Measurements from ENCODE around the gene PPP1R13B.

The PPP1R13B gene

DNA sequence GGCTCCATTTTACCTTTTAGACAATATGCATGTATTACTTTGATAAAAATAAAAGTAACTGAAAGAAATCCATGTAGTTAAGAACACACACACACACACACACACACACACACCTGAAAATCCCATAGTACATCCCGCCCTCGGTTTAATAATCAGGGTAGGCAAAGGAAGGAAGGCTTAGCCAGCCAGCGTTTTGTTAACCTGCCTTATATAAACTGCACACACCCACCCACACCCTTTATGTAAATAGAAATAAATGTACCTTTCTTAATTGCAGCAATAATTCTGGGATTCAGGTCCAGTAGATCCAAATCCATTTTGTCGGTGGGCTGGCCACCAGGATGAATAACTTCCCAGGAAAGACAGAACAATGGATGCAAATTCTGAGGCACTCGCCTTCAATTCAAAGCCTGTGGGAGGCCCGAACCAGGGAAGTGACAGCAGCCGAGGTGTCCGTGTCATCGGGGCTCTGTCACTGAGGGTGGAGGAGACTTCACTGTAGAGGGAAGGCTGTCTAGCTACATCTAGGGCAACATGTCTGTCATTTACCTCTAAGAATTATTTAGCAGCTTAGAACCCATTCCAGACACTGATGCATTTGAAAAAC, 136.5 kb downstream of the PPP1R13B start:
- no peak for FAIRE-seq
- TF ChIP-seq, protein P1, sequence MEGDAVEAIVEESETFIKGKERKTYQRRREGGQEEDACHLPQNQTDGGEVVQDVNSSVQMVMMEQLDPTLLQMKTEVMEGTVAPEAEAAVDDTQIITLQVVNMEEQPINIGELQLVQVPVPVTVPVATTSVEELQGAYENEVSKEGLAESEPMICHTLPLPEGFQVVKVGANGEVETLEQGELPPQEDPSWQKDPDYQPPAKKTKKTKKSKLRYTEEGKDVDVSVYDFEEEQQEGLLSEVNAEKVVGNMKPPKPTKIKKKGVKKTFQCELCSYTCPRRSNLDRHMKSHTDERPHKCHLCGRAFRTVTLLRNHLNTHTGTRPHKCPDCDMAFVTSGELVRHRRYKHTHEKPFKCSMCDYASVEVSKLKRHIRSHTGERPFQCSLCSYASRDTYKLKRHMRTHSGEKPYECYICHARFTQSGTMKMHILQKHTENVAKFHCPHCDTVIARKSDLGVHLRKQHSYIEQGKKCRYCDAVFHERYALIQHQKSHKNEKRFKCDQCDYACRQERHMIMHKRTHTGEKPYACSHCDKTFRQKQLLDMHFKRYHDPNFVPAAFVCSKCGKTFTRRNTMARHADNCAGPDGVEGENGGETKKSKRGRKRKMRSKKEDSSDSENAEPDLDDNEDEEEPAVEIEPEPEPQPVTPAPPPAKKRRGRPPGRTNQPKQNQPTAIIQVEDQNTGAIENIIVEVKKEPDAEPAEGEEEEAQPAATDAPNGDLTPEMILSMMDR (IDR thresholded peaks at IDR 0.05; ENCODE audit: insufficient read depth, missing control alignments): no peak
- DNase-seq (ENCODE audit: insufficient read length, low spot score): no peak

- TF ChIP-seq, protein P1 (IDR thresholded peaks at IDR 0.05; ENCODE audit: insufficient read depth, missing control alignments): no peak
- DNase-seq (ENCODE audit: insufficient read length, low spot score) (no peak), FAIRE-seq (no peak)
Observed at GRCh38 chr14:103709814-103710213, 137.6 kb downstream of the PPP1R13B start.

GRCh38 chr14:103708750-103709187, 138.6 kb downstream of the PPP1R13B start:
- FAIRE-seq: no peak
- TF ChIP-seq, protein P1 (IDR thresholded peaks at IDR 0.05; ENCODE audit: insufficient read depth, missing control alignments): no peak
- no peak for DNase-seq (ENCODE audit: insufficient read length, low spot score)

- DNase-seq (ENCODE audit: insufficient read length, low spot score): no peak
- no peak for FAIRE-seq
- TF ChIP-seq, protein P1 (IDR thresholded peaks at IDR 0.05; ENCODE audit: insufficient read depth, missing control alignments): no peak
Observed at GRCh38 chr14:103707329-103708263, 139.8 kb downstream of the PPP1R13B start.

DNA sequence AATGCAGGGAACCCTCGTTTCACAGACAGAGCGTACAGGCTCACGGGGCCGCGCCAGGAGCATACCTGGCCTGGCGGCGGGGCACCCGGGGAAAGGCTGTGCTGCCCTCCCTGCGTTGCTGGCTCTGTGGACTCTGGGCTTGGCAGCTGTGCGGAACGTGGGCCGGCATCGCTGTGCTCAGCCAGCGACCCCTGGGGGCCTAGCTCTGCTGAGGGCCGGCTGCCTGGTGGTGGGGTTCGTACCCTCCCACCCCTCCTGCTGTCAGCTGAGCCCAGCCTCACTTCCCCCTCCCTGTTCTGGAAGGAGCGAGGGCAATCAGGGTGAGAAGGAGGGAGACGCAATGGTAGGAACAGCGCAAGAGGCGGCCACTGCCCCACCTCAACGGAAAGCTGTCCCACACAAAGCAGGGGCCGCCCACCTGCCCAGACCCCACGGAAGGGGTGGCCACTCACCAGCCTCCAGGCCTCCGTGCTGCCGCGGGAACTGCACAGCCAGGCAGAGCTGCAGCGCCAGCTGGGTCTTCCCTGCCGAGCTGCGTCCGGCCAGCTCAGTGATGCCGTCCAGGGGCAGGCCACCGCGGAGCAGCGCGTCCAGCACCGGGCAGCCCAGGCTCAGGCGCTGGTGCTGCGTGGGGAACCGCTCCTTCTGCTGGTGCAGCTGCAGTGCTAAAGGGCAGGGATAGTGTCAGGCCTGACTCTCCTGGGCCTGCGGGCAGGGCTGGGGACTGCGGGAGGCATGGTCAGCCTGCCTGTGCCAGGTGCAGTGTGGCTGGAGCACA, 140.6 kb downstream of the PPP1R13B start:
- no peak for FAIRE-seq

GRCh38 chr14:103705504-103706284, 141.7 kb downstream of the PPP1R13B start:
- no peak for FAIRE-seq
- TF ChIP-seq, protein P1 (IDR thresholded peaks at IDR 0.05; ENCODE audit: insufficient read depth, missing control alignments): no peak
- DNase-seq (ENCODE audit: insufficient read length, low spot score): no peak

More for the DNA sequence above, 140.6 kb downstream of the PPP1R13B start:
- no peak for DNase-seq (ENCODE audit: insufficient read length, low spot score)
- TF ChIP-seq, protein P1 (IDR thresholded peaks at IDR 0.05; ENCODE audit: insufficient read depth, missing control alignments): no peak
